Keratinocyte (primary cell): Measurements from ENCODE around the gene SUFU. TPM values are rescaled to one million over a fixed set of nuclear protein-coding genes. Genes with fewer than 3 reads are reported as not detected.
A peak's percentile ranks its signal among the peaks of the same experiment; 100 is the strongest.

Experiments used
- DNase-seq: peaks from one replicate; pipeline ENCODE4 v3.0.0-alpha.2; 2011; ENCODE audit warnings: low read depth, missing footprints, low spot score
- FAIRE-seq: peaks from 2 replicates; lab custom pipeline; 2011; peaks lifted over from hg19 to GRCh38; lab: Jason Lieb, UNC
- H2AFZ ChIP-seq: 2 replicates; pipeline ENCODE4 v1.6.0; 2012; ENCODE audit warnings: low read length, control low read depth, inconsistent platforms; ENCODE audit not compliant: control insufficient read depth
- H3K27ac ChIP-seq: 2 replicates; pipeline ENCODE4 v1.5.1; 2011; ENCODE audit warnings: low read length; ENCODE audit not compliant: control insufficient read depth, insufficient read depth
- H3K27me3 ChIP-seq: 3 replicates; pipeline ENCODE4 v1.6.0; 2011; ENCODE audit warnings: low read length; ENCODE audit not compliant: control insufficient read depth, insufficient read depth; ENCODE audit errors: extremely low read depth
- H3K36me3 ChIP-seq, 2 experiments: 2 replicates in 1 of 2; 3 replicates in 1 of 2; pipeline ENCODE4 v1.5.1; 2011; ENCODE audit warnings: low read length in 2 of 2, mild to moderate bottlenecking in 1 of 2; ENCODE audit not compliant: control insufficient read depth in 2 of 2, insufficient read depth in 2 of 2; ENCODE audit errors: extremely low read depth in 1 of 2
- H3K4me1 ChIP-seq: 3 replicates; pipeline ENCODE4 v1.5.1; 2011; ENCODE audit warnings: low read length; ENCODE audit not compliant: control insufficient read depth, insufficient read depth; ENCODE audit errors: extremely low read depth
- H3K4me2 ChIP-seq: 3 replicates; pipeline ENCODE4 v1.6.0; 2011; ENCODE audit warnings: low read depth, low read length; ENCODE audit not compliant: control insufficient read depth, insufficient read depth; ENCODE audit errors: extremely low read depth
- H3K4me3 ChIP-seq, 3 experiments: fragments of 200-600 bp in 1 of 3; sonication (generic) in 1 of 3; 2 replicates in 2 of 3; 3 replicates in 1 of 3; pipeline ENCODE4 v1.5.1; 2011 to 2016; ENCODE audit warnings: low read length in 3 of 3, mild to moderate bottlenecking in 3 of 3, control low read depth in 2 of 3, inconsistent platforms in 1 of 3, low read depth in 1 of 3, mixed read lengths in 1 of 3, mixed run types in 1 of 3, moderate library complexity in 1 of 3; ENCODE audit not compliant: control insufficient read depth in 2 of 3, insufficient read depth in 2 of 3; ENCODE audit errors: extremely low read depth in 1 of 3
- H3K79me2 ChIP-seq: 2 replicates; pipeline ENCODE4 v1.6.0; 2012; ENCODE audit warnings: low read length; ENCODE audit not compliant: control insufficient read depth, insufficient read depth
- H3K9ac ChIP-seq: 3 replicates; pipeline ENCODE4 v1.6.0; 2011; ENCODE audit warnings: low read length; ENCODE audit not compliant: control insufficient read depth, insufficient read depth; ENCODE audit errors: extremely low read depth
- H3K9me1 ChIP-seq: 3 replicates; pipeline ENCODE4 v1.6.0; 2011; ENCODE audit warnings: low read length; ENCODE audit not compliant: control insufficient read depth, insufficient read depth; ENCODE audit errors: extremely low read depth
- H3K9me3 ChIP-seq: 2 replicates; pipeline ENCODE4 v1.5.1; 2012; ENCODE audit warnings: low read depth, low read length; ENCODE audit not compliant: control insufficient read depth
- H4K20me1 ChIP-seq: 3 replicates; pipeline ENCODE4 v1.6.0; 2011; ENCODE audit warnings: low read length; ENCODE audit not compliant: control insufficient read depth, insufficient read depth; ENCODE audit errors: extremely low read depth
- CTCF ChIP-seq, 3 experiments: IDR thresholded peaks in 1 of 3; conservative IDR thresholded peaks in 1 of 3; optimal IDR thresholded peaks in 1 of 3; 2 replicates in 2 of 3; 3 replicates in 1 of 3; pipeline versions ENCODE3 to v1.5.1; 2011; ENCODE audit warnings: low read length in 3 of 3, mild to moderate bottlenecking in 3 of 3, moderate library complexity in 2 of 3, control low read depth in 1 of 3, inconsistent platforms in 1 of 3; ENCODE audit not compliant: insufficient read depth in 2 of 3; ENCODE audit errors: extremely low read depth in 1 of 3
- EZH2 ChIP-seq: IDR thresholded peaks from one replicate; pipeline ENCODE4 v1.6.1; 2012; ENCODE audit warnings: inconsistent platforms, mild to moderate bottlenecking, low read length, moderate library complexity
- dilution Hi-C: fragments of 300-500 bp; cut with MboI; formaldehyde crosslinking; loops from one replicate; pipeline ENCODE4 v1.7.0; 2020; ENCODE audit warnings: low sequenced_read_pairs; ENCODE audit not compliant: extremely low pct_ligation_motif_present
- polyA plus RNA-seq, 5 experiments: library from polyadenylated mRNA; depleted of rRNA in 3 of 5; stranded (reverse) in 3 of 5; stranded (forward) in 1 of 5; unstranded in 1 of 5; fragments of >200 nt; gene quantifications; 1 replicate in 1 of 5; 2 replicates in 3 of 5; 3 replicates in 1 of 5; pipeline versions ENCODE4 v1.2.1 to v1.2.3, GENCODE V29; 2011 to 2012; ENCODE audit warnings: missing spikeins in 2 of 5, low read depth in 1 of 5, low replicate concordance in 1 of 5

Gene SUFU
- polyA plus RNA-seq, 1 donor (not counting 4 experiments of a cell fraction or from before 2014, with no cell fraction given): 3.7 TPM

DNA sequence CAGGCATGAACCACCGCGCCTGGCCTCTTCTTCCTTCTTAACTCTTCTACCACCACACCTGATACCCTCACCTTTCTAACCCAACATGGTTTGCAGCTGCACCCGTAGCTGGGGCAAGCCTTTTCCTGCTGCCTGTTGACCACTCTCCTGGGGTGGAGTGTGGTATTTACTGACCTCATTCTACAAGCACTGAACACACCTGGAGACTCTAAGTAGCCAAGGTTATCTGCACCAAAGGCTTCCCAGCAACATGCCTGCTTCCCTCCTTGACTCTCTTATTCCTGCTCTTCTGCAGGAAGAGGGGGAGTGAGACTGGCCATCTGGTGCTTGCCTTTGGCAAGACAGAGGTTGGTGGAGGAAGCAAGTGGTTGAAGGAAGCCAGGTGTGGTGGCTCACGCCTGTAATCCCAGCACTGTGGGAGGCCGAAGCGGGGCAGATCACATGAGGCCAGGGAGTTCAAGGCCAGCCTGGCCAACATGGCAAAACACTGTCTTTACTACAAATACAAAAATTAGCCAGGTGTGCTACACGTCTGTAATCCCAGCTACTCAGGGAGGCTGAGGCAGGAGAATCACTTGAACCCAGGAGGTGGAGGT, 11.3 kb upstream of the SUFU start:
- Histone ChIP-seq H3K27ac (peak overlapping the region; percentile 72), H3K4me3 (no peak overlapping the region), H3K4me1 (peaks cover 18% of the 10 kb centered on the region), H4K20me1 (peaks cover 29% of the 10 kb centered on the region), H3K79me2 (peaks cover 76% of the 10 kb centered on the region), H3K9me1 (peaks cover 7% of the 10 kb centered on the region), H3K36me3 (peaks cover 13 to 22% of the 10 kb centered on the region in 2 experiments), H3K9ac (no peak overlapping the region), H3K27me3 (no peaks in the 10 kb centered on the region), H2AFZ (no peak overlapping the region), H3K4me2 (no peak overlapping the region), H3K9me3 (no peaks in the 10 kb centered on the region)
- dilution Hi-C loops: no loop called here
- DNase-seq (no peak), FAIRE-seq (no peak)
- TF ChIP-seq EZH2: no peak

GRCh38 chr10:102492983-102493382, 10.8 kb upstream of the SUFU start:
- Histone ChIP-seq H3K27ac (peak overlapping the region; percentile 72), H3K27me3 (no peaks in the 10 kb centered on the region), H3K79me2 (peaks cover 80% of the 10 kb centered on the region), H3K9me1 (peaks cover 7% of the 10 kb centered on the region), H3K4me3 (peak overlapping the region in 1 of 3 experiments; percentile 16), H3K4me2 (peak overlapping the region; percentile 51), H3K4me1 (peaks cover 18% of the 10 kb centered on the region), H4K20me1 (peaks cover 31% of the 10 kb centered on the region), H3K36me3 (peaks cover 11 to 19% of the 10 kb centered on the region in 2 experiments), H3K9ac (no peak overlapping the region), H2AFZ (no peak overlapping the region), H3K9me3 (no peaks in the 10 kb centered on the region)
- dilution Hi-C loops: no loop called here
- DNase-seq: no peak
- FAIRE-seq: peak; percentile 75
- TF ChIP-seq EZH2 (no peak), CTCF (optimal IDR thresholded peaks at IDR 0.05 in 1 of 3, IDR thresholded peaks at IDR 0.05 in 1 of 3, conservative IDR thresholded peaks at IDR 0.05 in 1 of 3; ENCODE audit: extremely low read depth in 1 of 3, insufficient read depth in 2 of 3, low read length in 3 of 3) (no peak)
